IPS-18c (cell line): ENCODE results near the gene ARMC10.
"Not testable (repeated sequence)": the region's sequence is repeated elsewhere in the genome, so short reads cannot be mapped to it uniquely, and the experiment has no call there.

Source experiments
- H3K4me3 ChIP-seq: 2 replicates; pipeline ENCODE4 v1.7.0; 2013; ENCODE audit warnings: low read depth, mild to moderate bottlenecking, low read length, moderate library complexity; ENCODE audit not compliant: insufficient read depth
- H3K9me3 ChIP-seq: one replicate; pipeline ENCODE4 v1.6.1; 2013; ENCODE audit warnings: mild to moderate bottlenecking, low read length, moderate library complexity; ENCODE audit not compliant: control insufficient read depth, insufficient read depth

Gene ARMC10

DNA sequence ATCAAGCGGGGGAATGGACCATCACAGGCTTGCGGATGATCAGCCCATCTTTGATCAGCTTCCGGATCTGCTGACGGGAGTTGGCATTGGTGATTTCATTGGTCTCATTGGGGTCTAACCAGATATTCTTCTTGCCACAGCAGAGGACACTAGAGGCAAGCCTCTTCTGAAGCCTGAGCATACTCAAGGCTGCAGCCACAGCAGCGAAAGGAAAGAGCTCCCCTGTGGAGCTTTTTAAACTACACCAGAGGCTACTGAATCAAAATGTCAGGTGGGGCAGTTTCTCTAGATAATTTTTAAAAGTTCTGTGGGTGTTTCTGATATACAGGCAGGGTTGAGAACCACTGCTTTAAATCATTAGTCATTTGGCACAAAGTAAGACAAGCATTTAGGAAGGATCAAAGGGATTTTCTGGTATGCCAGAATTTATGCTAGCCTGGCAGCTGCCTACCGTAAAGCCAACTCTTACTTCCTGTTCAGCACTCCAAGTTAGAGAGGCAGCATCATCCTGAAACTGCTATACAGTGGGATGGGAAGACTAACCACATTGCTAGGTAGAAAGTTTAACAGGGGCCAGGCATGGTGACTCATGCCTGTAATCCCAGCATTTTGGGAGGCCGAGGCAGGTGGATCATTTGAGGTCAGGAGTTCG, 66.9 kb downstream of the ARMC10 start:
- H3K4me3 ChIP-seq, result no peak overlapping the region

DNA sequence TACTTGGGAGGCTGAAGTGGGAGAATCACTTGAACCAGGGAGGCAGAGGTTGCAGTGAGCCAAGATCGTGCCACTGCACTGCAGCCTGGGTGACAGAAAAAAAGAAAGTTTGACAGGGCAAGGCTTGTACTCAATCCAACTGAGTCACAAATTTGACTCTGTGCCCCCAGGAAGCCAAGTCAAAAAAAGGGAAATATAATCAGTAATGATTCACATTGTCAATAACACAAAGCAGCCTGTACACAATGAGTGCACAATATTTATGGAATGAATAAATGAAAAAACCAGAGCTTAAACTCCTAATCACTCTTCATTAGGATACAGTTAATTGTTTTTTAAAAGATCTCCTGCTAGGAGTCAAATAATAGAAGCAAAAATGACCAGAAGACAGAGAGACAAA, 67.6 kb downstream of the ARMC10 start:
- H3K4me3 ChIP-seq, result no peak overlapping the region
- no peaks in the 10 kb centered on the region for H3K9me3 ChIP-seq

More for the DNA sequence above, 66.9 kb downstream of the ARMC10 start:
- no peaks in the 10 kb centered on the region for H3K9me3 ChIP-seq

DNA sequence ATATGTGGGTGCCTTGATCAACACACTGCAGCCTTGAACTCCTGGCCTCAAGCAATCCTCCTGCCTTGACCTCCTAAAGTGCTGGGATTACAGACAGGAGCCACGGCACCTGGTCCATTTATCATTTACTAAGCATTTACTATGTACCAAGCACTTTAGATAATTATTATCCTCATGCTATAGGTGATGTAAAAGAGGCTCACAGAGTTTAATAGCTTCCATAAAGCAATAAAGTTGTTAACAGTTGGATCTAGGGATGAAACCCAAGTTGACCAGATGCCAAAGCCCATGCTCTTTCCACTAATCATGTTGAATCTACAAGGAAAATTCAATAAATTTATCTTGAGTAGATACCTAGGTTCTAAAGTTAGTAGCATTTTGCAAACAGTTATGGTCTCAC, 68.9 kb downstream of the ARMC10 start:
- H3K4me3 ChIP-seq, result no peak overlapping the region
- no peaks in the 10 kb centered on the region for H3K9me3 ChIP-seq

DNA sequence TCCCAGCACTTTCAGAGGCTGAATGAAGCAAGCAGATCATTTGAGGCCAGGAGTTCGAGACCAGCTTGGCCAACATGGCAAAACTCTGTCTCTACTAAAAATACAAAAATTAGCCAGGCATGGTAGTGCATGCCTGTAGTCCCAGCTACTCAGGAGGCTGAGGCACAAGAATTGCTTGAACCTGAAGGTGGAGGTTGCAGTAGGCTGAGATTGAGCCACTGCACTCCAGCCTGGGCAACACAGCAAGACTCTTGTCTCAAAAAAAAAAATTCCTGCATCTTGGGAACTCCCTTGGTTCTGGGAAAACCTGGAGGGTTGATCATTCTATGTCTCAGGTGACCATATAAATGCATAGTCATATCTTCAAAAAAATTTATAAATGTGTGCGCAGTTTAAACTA, 69.8 kb downstream of the ARMC10 start:
- not testable (repeated sequence) for H3K4me3 ChIP-seq, H3K9me3 ChIP-seq

DNA sequence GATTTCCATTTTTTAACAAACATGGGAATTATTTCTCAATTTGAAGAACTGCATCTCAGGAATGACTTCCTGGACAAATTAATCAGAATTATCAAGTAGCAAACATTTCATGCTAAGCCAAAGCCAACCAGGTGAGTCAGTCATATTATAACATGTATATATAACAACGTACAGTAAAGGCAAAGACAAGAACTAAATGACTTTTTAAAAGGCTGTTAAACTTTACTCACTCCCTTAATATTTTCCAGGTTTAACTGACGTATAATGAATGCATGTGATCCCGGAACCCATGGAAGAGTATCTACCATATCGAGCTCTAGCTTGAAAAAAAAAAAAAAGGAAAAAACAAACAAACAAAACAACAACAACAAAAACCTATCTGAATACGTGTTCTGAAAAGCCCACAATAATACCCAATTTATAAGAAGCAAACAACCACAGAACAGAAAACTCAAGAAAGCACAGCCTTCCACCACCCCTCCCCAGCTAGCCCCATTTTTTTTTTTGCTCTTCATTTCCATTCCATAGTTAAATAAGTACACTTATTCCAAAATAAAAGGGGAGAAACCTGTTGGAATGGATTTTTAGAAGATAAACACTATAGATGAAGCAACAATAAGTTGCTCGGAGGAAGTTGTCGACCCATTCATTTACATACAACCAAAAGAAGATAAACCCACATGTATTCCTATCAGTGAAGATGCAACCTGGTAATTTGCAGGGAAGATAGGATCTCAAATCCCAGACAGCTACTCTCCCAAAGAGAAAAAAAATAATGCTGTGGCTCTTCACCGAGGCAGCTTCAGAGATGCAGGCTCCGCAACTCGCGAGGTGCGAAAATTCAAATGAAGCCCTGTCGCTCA, 73.4 kb downstream of the ARMC10 start:
- no peaks in the 10 kb centered on the region for H3K9me3 ChIP-seq
- H3K4me3 ChIP-seq, result peak overlapping the region; percentile 74
